C4-2B (cell line): ENCODE data around the gene RIC3.
A peak's percentile ranks its signal among the peaks of the same experiment; 100 is the strongest.

Experiments
- H3K27ac ChIP-seq: fragments of 450-650 bp; 2 replicates; pipeline ENCODE4 v1.5.1; 2017
- CTCF ChIP-seq: fragments of 450-650 bp; conservative IDR thresholded peaks from 2 replicates; pipeline ENCODE4 v1.5.1; 2017; ENCODE audit warnings: mild to moderate bottlenecking
- ZFX ChIP-seq: fragments of 450-650 bp; IDR thresholded peaks from 2 replicates; pipeline ENCODE4 v1.6.1; 2017

RIC3 gene

GRCh38 chr11:8075119-8075726 is 93.6 kb downstream of the RIC3 start:
- TF ChIP-seq ZFX, result no peak
- TF ChIP-seq CTCF, result no peak
- no peak overlapping the region for H3K27ac ChIP-seq

- no peak overlapping the region for H3K27ac ChIP-seq
- TF ChIP-seq ZFX, result no peak
- no peak for TF ChIP-seq CTCF
Measured at GRCh38 chr11:8071616-8072581, 96.9 kb downstream of the RIC3 start.

- TF ChIP-seq CTCF, result peak; percentile 32
- no peak for TF ChIP-seq ZFX
- no peak overlapping the region for H3K27ac ChIP-seq
Measured at GRCh38 chr11:8070417-8071115, 98.3 kb downstream of the RIC3 start.

GRCh38 chr11:8069771-8070170 is 99.1 kb downstream of the RIC3 start:
- no peak overlapping the region for H3K27ac ChIP-seq
- TF ChIP-seq CTCF (no peak), ZFX (no peak)

GRCh38 chr11:8068605-8069221 is 100.1 kb downstream of the RIC3 start:
- peak overlapping the region; percentile 33; the same call in 1 of the 2 replicates for H3K27ac ChIP-seq
- TF ChIP-seq ZFX, result no peak
- no peak for TF ChIP-seq CTCF

GRCh38 chr11:8067929-8068575 is 100.8 kb downstream of the RIC3 start:
- TF ChIP-seq CTCF (no peak), ZFX (no peak)
- peak overlapping the region; percentile 33; the same call in 1 of the 2 replicates for H3K27ac ChIP-seq
